Bronchial epithelial cell (primary cell): ENCODE measurements around the gene CEP128. TPM values are rescaled to one million over a fixed set of nuclear protein-coding genes. Genes with fewer than 3 reads are reported as not detected.

Experiments used
- DNase-seq: peaks from one replicate; pipeline ENCODE4 v3.0.0-alpha.2; 2010; ENCODE audit warnings: low read depth
- FAIRE-seq: peaks from 2 replicates; lab custom pipeline; 2011; peaks lifted over from hg19 to GRCh38; lab: Jason Lieb, UNC
- H3K27me3 ChIP-seq: 2 replicates; pipeline ENCODE4 v1.5.1; 2011; ENCODE audit warnings: low read length; ENCODE audit not compliant: control insufficient read depth, insufficient read depth
- H3K36me3 ChIP-seq: 2 replicates; pipeline ENCODE4 v1.5.1; 2011; ENCODE audit warnings: low read length; ENCODE audit not compliant: control insufficient read depth, insufficient read depth
- H3K4me3 ChIP-seq: 2 replicates; pipeline ENCODE4 v1.5.1; 2011; ENCODE audit warnings: mild to moderate bottlenecking, low read depth, low read length, control low read depth
- total RNA-seq: library from RNA; depleted of rRNA; stranded (reverse); fragments of >200 nt; gene quantifications from 2 replicates; pipeline ENCODE4 v1.2.1, GENCODE V29; 2014
- TF ChIP-seq, protein P1 (sequence below): IDR thresholded peaks from 2 replicates; pipeline ENCODE4 v1.5.1; 2011; ENCODE audit warnings: mild to moderate bottlenecking, moderate library complexity, low read length, control low read depth, inconsistent platforms; ENCODE audit not compliant: insufficient read depth, severe bottlenecking

Gene CEP128
- 2.4 and 6.6 TPM in 2 replicates for total RNA-seq

- TF ChIP-seq, protein P1, sequence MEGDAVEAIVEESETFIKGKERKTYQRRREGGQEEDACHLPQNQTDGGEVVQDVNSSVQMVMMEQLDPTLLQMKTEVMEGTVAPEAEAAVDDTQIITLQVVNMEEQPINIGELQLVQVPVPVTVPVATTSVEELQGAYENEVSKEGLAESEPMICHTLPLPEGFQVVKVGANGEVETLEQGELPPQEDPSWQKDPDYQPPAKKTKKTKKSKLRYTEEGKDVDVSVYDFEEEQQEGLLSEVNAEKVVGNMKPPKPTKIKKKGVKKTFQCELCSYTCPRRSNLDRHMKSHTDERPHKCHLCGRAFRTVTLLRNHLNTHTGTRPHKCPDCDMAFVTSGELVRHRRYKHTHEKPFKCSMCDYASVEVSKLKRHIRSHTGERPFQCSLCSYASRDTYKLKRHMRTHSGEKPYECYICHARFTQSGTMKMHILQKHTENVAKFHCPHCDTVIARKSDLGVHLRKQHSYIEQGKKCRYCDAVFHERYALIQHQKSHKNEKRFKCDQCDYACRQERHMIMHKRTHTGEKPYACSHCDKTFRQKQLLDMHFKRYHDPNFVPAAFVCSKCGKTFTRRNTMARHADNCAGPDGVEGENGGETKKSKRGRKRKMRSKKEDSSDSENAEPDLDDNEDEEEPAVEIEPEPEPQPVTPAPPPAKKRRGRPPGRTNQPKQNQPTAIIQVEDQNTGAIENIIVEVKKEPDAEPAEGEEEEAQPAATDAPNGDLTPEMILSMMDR: no peak
- Histone ChIP-seq H3K36me3 (no peaks in the 10 kb centered on the region), H3K27me3 (no peaks in the 10 kb centered on the region), H3K4me3 (peak within 1 kb of the TSS; percentile 76)
- DNase-seq (peak; percentile 96), FAIRE-seq (peak; percentile 28)
Measured at GRCh38 chr14:80941241-80942185, at the start of gene CEP128. Gene CEP128 (minus strand): TSS chr14:80941738.

- Histone ChIP-seq H3K4me3 (no peak overlapping the region), H3K27me3 (peaks cover 2% of the 10 kb centered on the region), H3K36me3 (no peaks in the 10 kb centered on the region)
- DNase-seq (peak; percentile 33), FAIRE-seq (no peak)
- TF ChIP-seq, protein P1: no peak
Measured at GRCh38 chr14:80988735-80989429, 47.3 kb upstream of the CEP128 start.

DNA sequence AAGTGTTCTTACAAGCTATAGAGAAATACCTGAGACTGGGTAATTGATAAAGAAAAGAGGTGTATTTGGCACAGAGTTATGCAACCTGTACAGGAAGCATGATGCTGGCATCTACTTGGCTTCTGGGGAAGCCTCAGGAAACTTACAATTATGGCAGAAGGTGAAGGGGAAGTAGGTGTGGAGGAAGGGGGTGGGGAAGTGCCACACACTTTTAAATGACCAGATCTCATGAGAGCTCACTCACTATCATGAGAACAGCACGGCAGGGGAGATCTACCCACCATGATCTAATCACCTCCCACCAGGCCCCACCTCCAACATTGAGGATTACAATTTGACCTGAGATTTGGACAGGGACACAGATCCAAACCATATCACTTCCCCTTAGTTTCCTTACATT, 46.7 kb upstream of the CEP128 start:
- Histone ChIP-seq H3K4me3 (no peak overlapping the region), H3K27me3 (peaks cover 2% of the 10 kb centered on the region), H3K36me3 (no peaks in the 10 kb centered on the region)
- FAIRE-seq: no peak
- no peak for DNase-seq
- TF ChIP-seq, protein P1: no peak

GRCh38 chr14:80987235-80988032, 45.9 kb upstream of the CEP128 start:
- H3K27me3 ChIP-seq: peaks cover 2% of the 10 kb centered on the region
- H3K36me3 ChIP-seq: no peaks in the 10 kb centered on the region
- TF ChIP-seq, protein P1: peak; percentile 88
- H3K4me3 ChIP-seq: no peak overlapping the region
- no peak for FAIRE-seq
- DNase-seq: peak; percentile 78

DNA sequence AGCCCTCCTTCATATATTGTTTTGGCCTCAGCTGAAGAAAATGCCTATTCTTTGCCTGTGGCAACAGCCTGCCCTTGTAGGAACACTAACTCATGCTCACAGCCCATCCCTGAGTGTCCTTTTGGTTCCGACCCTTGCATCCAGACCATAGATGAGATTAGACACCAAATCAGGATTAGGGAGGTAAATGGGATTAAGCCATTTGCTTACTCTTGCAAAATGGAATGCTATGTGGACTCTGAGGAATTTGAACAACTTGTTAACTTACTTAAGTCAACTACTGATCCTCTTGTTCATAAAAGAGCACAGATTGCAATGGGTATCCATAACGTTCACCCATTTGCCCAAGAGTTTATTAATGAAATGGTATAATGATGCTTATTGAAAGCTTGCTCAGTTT, 41.2 kb upstream of the CEP128 start:
- no peaks in the 10 kb centered on the region for H3K36me3 ChIP-seq
- DNase-seq (no peak), FAIRE-seq (peak; percentile 83)
- no peak overlapping the region for H3K4me3 ChIP-seq
- H3K27me3 ChIP-seq: peaks cover 3% of the 10 kb centered on the region
- TF ChIP-seq, protein P1: no peak
